22Rv1 (cell line): ENCODE measurements around the gene NFASC.

ENCODE experiments used
- CTCF ChIP-seq: fragments of 450-650 bp; IDR thresholded peaks from 2 replicates; pipeline ENCODE4 v1.5.1; 2017; ENCODE audit warnings: mild to moderate bottlenecking
- ZFX ChIP-seq: fragments of 450-650 bp; IDR thresholded peaks from 2 replicates; pipeline ENCODE4 v1.6.1; 2017; ENCODE audit warnings: antibody characterized with exemption, borderline replicate concordance

- no peak for TF ChIP-seq CTCF
- no peak for TF ChIP-seq ZFX
Measured at GRCh38 chr1:205028390-205028789, 157.7 kb downstream of the NFASC start.
